Measurements from ENCODE around the gene CDKN1B.
A peak's percentile ranks its signal among the peaks of the same experiment; 100 is the strongest.

Gene CDKN1B

DNA sequence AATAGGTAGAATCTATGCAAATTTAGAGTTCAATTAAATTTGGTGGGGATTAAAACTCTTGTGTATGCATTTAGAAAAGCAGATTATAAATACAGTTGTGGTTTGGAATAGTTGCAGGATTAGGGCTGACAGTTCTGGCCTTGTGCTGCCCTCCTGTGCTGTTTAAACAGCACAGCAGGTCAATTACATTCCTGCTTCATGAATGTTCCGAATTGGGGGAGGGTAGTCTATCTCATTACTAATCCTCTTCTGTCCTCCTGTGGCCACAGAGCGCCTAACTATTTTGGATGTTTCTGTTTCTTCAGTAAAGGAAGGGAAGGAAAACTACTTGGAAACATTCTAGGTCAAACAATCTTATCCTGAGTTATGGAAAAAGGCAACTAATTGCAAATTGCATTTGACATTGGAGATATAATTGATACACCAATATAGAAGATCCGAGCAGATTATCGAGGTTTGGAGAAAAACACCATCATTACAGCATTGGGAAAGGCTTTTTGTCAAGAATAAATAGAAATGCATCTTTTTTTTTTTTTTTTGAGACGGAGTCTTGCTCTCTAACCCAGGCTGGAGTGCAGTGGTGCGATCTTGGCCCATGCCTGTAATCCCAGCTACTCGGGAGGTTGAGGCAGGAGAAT, 12.5 kb upstream of the CDKN1B start:
- DNase-seq, result peak; percentile 30

DNA sequence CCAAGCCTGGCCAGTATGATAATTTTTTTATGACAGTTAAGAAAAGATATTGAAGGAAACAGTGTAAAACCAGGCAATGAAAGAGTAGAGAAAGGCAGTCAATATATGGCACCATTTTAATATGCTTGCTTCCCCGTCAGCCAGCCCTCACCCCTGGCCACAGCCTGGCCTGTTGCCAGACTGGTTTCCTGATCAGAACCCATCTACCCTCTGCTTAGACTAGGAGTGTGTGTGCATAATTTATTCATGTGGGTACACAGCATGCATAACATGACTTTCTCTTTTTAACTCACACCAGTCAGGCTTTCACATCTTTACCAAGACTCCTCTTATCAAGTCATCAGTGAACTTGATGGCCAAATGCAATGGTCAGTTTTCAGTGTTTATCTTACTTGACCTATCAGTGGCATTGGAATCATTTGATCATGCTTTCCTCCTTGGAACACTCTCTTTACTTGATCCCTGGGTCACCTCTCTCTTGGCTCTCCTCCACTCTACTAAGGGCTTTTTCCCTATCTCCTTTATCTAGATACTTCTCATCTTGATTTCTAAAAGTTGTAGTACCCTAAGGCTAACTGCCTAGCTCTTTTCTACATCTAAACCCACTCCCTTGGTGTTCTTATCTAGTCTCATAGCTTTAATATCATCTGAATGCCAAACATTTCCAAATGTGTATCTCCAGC, 11.2 kb upstream of the CDKN1B start:
- no peak for DNase-seq

DNA sequence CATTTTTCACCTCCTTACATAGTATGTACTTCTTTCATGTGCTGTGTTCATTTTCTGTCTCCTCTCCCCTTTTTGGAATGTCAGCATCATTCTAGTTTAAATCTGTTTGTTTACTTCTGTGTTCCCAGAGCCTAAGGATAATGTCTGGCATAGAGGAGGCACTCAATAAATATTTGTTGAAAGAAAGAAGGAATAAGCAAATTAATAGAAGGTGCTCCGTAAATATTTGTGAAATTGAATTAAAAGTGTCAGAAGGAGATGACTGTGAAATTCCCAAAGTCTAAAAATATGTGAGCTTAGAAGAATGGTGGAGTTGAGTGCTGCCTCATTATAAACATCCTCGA, 3.3 kb upstream of the CDKN1B start:
- no peak for DNase-seq

DNA sequence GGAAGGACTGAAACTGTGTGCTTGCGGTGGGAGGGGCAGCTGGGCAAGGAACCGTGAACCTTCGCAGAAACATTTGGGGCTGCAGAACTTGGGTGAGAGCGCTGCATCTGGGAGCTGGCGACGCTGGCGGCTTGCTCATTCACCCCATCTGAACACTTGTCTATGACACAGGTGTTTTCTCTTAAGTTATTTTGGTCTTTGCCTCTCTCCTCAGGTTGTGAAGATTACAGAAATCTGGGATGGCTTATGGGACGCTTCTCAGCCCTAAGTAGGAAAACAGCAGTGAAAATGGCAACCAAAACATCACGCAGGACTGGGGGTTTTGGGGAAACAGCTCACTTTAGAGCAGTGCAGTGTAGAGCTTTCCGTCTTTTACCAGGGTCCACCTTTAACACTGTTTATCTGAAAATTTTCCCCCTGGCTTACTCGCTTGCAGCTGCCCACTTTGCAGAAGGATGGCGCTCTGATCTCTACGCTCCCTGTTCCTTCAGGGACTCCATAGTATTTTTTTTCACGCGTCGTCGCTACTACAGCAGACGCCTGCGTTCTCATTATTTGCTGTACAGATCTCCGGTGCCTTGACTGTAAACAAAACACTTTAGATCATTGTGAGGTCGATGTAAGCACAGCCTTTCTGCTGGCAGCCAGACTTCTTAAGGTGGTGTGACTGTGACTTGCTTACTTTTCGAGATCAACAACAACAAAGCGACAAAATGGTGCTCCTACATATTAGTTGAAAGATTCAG, 2.7 kb upstream of the CDKN1B start:
- DNase-seq, result no peak

DNA sequence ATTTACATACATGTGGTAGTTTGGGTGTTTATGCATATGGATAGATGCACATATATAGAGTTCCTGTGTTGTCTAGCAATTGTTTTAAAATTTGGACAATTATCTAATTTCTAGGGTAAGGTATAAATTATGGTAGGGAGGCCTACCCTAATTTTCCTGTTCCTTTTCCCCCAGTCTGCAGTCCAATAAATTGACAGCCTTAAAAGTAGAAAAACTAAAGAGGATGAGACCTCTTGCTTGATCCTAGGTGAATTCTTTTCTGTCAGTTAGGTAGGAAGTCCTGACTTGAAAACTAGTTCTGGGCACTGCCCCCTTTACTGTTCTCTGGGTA, 2.1 kb upstream of the CDKN1B start:
- DNase-seq, result no peak

DNA sequence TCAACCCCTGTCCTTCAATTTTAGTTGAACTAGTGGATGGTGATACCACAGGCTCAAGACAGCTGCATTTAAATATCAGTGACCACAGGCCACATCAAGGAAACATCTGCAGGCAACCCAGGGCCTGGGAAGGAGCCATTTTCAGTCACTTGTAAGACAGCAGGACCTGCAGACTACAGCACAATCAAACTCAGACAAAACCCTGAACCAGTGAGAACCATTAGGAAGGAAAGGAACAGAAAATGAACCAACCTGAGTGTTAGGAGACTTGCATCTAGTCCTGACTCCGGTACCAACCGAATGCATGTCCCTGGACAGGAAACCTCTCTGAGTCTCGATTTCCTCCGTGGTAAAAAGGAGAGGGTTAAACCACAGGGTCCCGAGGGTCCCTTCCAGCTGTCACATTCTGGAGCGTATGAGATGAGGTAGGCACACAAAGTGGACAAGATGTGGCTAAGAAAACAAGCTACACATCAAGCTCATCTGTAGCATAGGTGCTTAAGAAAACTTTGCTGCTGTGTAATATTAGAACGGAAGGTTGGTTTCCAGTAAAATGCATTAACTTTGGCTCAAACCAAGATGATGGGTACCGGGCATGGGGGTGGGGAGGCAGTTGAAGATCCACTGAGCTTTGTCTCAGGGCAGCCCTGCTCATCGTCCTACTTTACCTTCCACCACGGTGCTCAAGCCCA, 1.6 kb upstream of the CDKN1B start:
- no peak for DNase-seq

DNA sequence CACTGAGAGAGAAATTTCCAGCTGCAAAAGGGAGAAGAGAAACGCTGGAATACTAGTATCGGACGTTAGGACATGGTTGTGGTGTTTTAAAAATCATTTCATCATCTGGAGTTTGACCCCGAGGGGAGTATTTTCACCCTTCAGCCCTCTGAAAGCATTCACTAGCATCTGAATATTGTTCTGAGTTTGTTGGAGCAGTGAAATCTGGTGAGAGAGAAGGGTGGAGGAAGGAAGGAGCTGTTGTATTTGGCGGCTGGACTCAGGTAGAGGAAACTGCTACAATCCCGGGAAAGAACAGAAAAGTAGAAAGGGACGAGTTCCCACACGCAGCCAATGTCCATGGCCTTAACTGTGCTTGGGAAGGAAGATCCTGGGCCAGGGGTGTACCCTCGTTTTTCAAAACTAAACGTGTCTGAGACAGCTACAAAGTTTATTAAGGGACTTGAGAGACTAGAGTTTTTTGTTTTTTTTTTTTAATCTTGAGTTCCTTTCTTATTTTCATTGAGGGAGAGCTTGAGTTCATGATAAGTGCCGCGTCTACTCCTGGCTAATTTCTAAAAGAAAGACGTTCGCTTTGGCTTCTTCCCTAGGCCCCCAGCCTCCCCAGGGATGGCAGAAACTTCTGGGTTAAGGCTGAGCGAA, 896 bp upstream of the CDKN1B start:
- DNase-seq, result no peak

DNA sequence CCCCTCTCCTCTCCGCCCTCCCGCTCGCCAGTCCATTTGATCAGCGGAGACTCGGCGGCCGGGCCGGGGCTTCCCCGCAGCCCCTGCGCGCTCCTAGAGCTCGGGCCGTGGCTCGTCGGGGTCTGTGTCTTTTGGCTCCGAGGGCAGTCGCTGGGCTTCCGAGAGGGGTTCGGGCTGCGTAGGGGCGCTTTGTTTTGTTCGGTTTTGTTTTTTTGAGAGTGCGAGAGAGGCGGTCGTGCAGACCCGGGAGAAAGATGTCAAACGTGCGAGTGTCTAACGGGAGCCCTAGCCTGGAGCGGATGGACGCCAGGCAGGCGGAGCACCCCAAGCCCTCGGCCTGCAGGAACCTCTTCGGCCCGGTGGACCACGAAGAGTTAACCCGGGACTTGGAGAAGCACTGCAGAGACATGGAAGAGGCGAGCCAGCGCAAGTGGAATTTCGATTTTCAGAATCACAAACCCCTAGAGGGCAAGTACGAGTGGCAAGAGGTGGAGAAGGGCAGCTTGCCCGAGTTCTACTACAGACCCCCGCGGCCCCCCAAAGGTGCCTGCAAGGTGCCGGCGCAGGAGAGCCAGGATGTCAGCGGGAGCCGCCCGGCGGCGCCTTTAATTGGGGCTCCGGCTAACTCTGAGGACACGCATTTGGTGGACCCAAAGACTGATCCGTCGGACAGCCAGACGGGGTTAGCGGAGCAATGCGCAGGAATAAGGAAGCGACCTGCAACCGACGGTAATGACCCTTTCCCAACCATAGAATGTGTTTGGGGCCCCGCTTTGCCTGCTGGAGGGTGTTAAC, 615 bp downstream of the CDKN1B start:
- DNase-seq, result no peak

DNA sequence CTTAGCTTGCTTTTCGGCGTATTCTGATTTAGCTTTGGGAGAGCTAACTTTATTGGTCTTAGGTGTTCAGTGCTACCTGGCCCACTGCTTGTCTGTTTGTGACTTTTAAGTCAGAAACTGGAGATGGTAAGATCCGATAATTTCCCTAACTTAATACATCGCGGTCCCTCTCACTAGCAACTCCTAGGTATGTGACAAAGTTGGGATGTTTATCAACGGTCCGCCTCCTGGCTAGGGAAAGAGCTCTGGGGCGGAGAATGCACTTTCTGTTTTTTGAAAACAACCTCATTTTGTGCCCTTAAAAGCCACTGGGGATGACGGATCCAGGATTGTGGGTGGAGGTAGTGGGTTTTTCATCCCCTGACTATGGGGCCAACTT, 1.2 kb downstream of the CDKN1B start:
- no peak for DNase-seq

DNA sequence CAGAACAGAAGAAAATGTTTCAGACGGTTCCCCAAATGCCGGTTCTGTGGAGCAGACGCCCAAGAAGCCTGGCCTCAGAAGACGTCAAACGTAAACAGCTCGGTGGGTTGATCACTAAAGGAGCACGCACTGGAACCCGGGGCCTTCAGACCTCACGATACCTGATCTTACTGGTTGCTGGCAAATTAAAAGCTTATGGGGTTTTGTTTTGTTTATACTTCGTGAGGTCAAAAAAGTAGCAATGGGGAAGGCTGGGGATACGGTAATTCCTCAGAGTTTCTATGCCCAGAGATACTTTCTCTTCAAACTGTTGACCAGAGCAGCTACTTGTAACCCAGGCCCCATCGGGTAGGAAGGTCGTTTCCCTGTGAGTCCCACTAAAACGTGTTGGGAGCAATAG, 1.7 kb downstream of the CDKN1B start:
- no peak for DNase-seq

DNA sequence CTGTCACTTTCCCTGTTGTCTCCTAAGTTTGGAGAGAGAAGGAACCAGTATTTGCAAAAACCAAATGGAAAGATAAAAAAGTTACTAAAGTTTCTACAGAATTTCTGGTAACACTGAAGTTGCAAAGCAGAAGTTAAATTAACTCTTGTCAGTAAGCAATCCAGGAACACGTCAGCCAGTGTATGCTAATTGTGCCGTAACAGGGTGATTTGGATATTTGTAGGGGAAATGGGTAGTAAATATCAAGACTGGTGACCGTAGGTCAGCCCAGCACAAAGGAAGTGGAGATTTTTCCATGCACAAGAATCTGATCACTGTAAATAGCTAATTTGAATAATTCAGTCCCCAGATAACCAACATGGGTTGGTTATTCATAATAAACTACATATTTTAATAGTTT, 2.3 kb downstream of the CDKN1B start:
- DNase-seq, result no peak

DNA sequence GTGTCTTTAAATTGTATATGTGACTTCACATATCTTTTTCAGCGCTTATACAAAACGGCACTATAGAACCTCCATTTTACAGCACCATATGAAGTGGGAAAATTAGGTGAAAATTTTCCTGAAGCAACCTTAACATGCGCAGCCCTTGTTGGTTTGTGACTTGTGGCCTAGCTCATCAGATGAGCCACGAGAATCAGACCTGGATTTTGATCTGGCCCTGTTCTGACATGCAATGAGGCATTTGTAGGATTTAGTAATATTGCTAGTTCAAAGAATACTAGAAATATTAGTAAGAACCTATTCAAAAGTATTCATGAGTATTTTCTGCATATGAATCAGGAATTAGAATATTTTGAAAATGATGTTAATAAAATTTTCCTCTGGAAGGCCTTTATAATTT, 2.9 kb downstream of the CDKN1B start:
- no peak for DNase-seq

DNA sequence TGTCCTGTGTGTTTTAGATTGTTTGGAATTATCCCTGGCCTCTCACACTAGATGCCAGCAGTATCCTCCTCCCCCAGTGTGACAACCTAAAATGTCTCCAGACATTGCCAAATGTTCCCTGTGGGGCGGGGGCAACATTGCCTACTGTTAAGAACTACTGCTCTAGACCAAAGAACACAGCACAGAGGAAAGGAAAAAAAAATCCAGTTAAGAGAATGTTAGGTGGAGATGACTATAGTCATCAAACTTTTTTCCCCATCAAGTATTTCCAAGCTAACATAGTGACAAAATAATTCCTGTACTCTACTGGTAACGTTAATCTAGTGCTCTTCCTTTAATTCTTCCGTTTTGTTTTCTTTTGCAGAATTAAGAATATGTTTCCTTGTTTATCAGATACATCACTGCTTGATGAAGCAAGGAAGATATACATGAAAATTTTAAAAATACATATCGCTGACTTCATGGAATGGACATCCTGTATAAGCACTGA, 3.5 kb downstream of the CDKN1B start:
- no peak for DNase-seq

DNA sequence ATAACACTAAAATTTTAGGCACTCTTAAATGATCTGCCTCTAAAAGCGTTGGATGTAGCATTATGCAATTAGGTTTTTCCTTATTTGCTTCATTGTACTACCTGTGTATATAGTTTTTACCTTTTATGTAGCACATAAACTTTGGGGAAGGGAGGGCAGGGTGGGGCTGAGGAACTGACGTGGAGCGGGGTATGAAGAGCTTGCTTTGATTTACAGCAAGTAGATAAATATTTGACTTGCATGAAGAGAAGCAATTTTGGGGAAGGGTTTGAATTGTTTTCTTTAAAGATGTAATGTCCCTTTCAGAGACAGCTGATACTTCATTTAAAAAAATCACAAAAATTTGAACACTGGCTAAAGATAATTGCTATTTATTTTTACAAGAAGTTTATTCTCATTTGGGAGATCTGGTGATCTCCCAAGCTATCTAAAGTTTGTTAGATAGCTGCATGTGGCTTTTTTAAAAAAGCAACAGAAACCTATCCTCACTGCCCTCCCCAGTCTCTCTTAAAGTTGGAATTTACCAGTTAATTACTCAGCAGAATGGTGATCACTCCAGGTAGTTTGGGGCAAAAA, 4.1 kb downstream of the CDKN1B start:
- DNase-seq, result no peak

DNA sequence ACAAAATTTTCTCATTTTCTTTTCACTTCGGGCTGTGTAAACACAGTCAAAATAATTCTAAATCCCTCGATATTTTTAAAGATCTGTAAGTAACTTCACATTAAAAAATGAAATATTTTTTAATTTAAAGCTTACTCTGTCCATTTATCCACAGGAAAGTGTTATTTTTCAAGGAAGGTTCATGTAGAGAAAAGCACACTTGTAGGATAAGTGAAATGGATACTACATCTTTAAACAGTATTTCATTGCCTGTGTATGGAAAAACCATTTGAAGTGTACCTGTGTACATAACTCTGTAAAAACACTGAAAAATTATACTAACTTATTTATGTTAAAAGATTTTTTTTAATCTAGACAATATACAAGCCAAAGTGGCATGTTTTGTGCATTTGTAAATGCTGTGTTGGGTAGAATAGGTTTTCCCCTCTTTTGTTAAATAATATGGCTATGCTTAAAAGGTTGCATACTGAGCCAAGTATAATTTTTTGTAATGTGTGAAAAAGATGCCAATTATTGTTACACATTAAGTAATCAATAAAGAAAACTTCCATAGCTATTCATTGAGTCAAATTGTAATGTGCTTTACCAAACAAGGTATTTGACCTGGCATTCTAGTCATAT, 4.8 kb downstream of the CDKN1B start:
- DNase-seq, result no peak

DNA sequence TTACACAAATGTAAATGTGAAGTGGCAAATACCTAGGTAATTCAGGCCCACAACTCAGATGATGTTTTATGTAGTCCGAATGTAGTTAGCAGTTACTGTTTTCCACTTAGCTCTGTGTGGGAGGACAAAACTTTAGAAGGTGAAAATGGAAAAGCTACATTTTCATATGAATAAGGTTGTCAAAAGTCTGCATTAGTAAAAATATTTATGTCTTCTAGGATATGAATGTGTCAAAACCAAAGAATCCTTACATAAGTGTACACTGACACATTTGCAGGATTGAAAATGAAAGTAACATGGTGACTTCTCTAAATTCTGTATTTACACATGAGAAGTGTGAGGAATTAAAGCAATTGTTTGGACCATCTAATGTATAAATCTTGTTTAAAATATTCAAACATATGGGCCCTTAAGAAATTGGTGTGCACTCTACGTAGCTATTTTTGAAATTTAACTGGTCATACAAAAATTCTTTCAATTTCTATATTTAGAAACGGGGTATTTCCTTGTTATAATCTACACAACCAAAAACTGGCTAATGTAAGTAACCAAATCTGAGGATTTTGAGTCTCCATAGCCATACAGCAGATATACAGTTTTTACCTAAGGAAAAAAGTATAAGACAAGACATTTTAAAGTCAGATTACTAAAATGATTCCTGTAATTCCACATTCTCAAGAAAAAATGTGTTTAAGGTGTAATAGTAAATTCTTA, 5.4 kb downstream of the CDKN1B start:
- no peak for DNase-seq

DNA sequence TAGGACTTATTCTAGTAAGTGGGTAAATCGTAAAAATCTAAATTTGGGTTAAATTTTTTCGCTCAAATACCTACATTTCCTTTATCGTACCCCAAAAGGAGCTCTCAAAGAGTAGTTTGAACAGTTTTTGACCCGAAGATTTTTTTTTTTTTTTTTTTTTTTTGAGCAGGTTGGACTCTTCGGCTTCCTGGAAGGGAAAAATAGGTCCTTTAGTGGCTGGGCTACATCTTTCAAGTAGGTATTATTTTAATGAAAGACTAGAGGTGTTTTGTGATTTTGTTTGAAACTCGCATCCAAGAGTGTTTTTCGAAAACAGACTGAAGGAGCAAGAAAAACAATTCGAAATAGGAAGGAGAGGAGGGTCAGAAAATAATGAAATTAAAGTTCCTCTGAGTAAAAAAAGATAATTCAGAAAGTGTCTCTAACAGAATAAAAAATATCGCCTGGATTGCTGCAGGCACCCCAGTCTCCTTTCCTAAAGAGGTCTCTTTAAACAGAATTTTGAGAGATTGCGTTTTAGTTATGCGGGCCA, 6.0 kb downstream of the CDKN1B start:
- no peak for DNase-seq

DNA sequence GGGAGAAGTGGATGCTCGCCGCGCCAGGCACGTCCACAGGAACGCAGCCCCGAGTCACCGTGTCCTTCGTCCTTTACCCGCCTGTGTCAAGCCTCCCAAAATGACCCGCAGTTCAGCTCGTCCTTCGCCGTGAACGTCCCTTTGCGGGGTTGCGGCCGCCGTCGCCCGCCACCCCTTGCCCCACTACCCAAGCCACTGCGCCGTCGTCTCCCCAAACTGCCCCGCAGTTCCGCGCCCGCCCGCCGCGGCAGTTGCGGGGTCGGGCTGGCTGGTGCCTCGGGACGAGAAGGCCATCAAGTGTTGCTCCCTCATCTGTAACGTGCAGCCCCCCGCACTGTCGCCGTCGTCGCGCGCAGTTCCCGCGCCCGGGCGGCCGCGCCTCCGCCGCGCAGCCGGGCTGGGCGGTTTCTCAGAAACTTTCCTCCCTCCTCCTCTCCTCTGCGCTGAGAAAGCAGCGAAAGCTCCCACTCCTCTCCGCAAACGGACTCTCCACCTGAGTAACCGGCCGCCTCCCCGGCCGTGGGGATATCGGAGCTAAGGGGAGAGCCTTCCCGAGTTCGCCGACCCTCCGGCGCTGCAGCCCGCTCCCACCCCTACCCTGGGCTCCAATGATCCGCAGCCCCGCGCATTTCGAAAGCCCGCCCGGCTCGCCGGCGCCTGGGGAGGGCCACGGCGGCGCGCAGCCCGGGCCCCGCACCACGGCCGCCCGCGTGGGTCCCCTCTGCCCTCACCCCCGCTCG, 6.7 kb downstream of the CDKN1B start:
- DNase-seq, result no peak

DNA sequence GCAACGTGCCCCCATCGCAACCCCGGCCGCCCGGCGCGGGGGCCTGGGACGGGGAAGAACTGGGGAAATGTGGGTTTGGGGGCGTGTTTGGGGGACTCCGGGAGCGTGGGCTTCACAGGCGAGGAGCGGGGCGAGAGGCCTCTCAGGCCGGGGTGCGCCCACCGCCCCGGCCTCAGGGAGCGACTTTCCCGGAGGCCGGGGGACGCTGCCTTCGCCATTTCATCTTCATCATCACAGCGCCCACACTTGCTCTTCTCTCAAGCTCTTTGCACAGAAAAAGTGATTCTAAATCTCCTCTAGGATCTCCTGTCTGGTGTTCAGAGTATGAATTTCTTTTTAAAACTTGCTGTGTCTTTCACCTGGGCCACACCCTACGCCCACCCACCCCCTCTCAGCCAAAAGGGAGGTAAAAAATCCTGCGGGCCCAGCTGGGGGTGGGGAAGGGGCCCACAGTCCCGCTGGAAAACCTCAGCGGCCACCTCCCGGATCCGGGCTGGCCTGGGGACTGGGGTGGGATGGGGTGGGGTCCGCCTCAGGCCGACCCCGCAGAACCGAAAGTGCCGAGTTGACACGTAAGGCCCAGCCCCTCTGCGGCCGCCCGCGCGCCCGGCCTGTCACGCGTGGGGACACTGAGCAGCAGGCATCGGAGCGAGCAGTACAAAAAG, 7.4 kb downstream of the CDKN1B start:
- DNase-seq, result no peak

Data from T1000 (cell line).